Immature natural killer cell (primary cell): ENCODE measurements around the gene SSH3. TPM values are rescaled to one million over a fixed set of nuclear protein-coding genes. Genes with fewer than 3 reads are reported as not detected.
"Not testable (repeated sequence)": the region's sequence is repeated elsewhere in the genome, so short reads cannot be mapped to it uniquely, and the experiment has no call there.

Experiments used
- DNase-seq, 3 donors: peaks; one replicate each; pipeline ENCODE4 v3.0.0; 2022; ENCODE audit warnings: mixed read lengths in 1 of 3
- H3K27ac Mint-ChIP-seq, 6 donors: one replicate each; pipeline ENCODE4 v1.8.0; 2020; ENCODE audit warnings: mixed read lengths in 6 of 6, mild to moderate bottlenecking in 5 of 6, inconsistent platforms in 4 of 6, moderate library complexity in 3 of 6
- H3K27me3 Mint-ChIP-seq, 3 donors: one replicate each; pipeline ENCODE4 v1.8.0; 2020 to 2021; ENCODE audit warnings: low read depth in 3 of 3, mild to moderate bottlenecking in 3 of 3, mixed read lengths in 3 of 3, moderate library complexity in 3 of 3, inconsistent platforms in 1 of 3
- H3K36me3 Mint-ChIP-seq, 3 donors: one replicate each; pipeline ENCODE4 v1.8.0; 2020; ENCODE audit warnings: mixed read lengths in 3 of 3, inconsistent platforms in 2 of 3, mild to moderate bottlenecking in 2 of 3
- H3K4me1 Mint-ChIP-seq, 2 donors: one replicate each; pipeline ENCODE4 v1.8.0; 2020; ENCODE audit warnings: inconsistent platforms in 2 of 2, mild to moderate bottlenecking in 2 of 2, mixed read lengths in 2 of 2, moderate library complexity in 1 of 2
- H3K4me3 Mint-ChIP-seq, 5 donors: one replicate each; pipeline ENCODE4 v1.8.0; 2020; ENCODE audit warnings: mild to moderate bottlenecking in 5 of 5, mixed read lengths in 5 of 5, inconsistent platforms in 3 of 5, moderate library complexity in 3 of 5
- H3K9me3 Mint-ChIP-seq, 6 donors: one replicate each; pipeline ENCODE4 v1.8.0; 2020; ENCODE audit warnings: mild to moderate bottlenecking in 6 of 6, mixed read lengths in 6 of 6, inconsistent platforms in 4 of 6, moderate library complexity in 3 of 6
- polyA plus RNA-seq, 3 donors: library from polyadenylated mRNA; unstranded; fragments of 300-500 nt; fragmentation: Illumina TruSeq; gene quantifications; one replicate each; pipeline ENCODE4 v1.2.3, GENCODE V29; 2021

The SSH3 gene
- polyA plus RNA-seq, 3 donors from 2014 or later, result 1.1 to 4.8 (median 2.3) TPM

DNA sequence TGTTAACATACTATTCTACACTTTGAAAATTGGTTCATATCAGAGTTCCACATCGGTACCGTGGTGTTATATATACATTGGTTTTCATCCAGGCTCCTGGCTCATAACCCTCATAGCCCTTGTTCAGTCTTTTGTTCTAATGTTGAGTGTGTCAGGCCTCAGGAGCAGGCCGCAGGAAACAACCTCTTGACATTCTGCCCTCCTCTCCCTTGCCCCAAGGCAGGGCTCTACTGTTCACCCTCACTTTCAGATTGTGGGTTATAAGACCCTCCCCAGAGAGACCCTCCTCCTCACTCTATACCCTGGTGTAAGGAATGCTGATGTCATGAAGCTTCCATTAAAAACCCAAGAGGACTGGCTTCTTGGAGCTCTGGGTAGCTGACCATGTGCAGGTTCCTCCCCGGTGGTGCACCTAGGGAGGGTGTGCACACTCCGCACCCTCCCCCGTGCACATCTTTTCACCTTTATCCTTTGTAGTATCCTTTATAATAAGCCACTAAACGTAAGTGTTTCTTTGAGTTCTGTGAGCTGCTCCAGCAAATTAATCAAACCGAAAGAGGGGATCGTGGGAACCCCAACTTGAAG is 12.1 kb downstream of the SSH3 start:
- Mint-ChIP-seq H3K9me3 (peaks cover 0 to 3% (median 0%) of the 10 kb centered on the region in 6 donors), H3K4me1 (peaks cover 21 to 31% of the 10 kb centered on the region in 2 donors), H3K4me3 (peak overlapping the region; percentile 21 to 55 (median 44)), H3K36me3 (no peaks in the 10 kb centered on the region), H3K27me3 (peaks cover 8 to 17% (median 9%) of the 10 kb centered on the region in 3 donors), H3K27ac (peak overlapping the region in 2 of 6 donors; percentile 34 to 72)
- no peak for DNase-seq

DNA sequence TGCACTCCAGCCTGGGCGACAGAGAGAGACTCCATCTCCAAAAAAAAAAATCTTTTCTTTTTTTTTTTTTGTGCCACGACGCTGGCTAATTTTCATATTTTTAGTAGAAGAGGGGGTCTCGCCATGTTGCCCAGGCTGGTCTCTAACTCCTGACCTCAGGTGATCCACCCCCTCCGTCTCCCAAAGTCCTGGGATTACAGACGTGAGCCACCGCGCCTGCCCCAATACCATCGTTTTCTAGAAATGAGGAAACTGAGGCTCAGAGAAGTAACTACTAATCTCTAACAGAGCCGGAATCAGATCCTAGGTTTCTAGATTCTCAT is 13.5 kb downstream of the SSH3 start:
- no peak for DNase-seq

DNA sequence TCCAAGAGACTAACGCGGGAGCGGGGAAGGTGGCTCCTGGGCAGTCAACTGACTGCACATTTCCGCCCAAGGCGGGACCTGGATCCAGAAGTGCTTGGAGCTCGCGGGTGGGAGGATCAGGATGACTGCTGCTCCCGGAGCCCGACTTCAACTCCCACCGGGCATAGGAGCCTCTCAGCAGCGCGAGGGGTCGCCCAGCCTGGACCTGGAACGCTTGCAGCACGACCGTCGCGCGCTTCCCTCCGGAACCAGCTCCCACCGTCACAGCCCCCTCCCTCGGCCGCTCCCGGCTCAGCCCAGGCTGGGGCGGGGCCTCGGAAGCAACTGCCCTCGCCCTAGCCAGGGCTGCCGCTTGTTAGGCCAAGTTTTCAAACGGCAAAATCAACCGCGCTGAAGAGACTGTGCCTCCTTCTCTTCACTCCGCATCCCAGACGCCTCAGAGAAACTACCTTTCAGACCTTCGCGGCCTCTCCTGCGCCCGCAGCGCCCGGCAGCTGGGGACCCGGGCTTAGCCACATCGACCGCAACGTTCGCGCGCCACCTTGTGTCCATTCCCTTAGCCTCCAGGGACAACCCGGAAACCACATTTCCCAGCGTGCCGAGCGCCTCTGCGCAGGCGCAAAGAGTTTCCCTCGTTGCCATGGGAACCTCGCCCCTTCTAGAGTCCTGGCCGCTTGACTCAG is 14.0 kb downstream of the SSH3 start:
- H3K27me3 Mint-ChIP-seq, result peaks cover 8 to 17% (median 9%) of the 10 kb centered on the region in 3 donors
- H3K36me3 Mint-ChIP-seq, result no peaks in the 10 kb centered on the region
- peak; percentile 98 to 99 (median 98) for DNase-seq
- peaks cover 18 to 29% of the 10 kb centered on the region in 2 donors for H3K4me1 Mint-ChIP-seq
- peak overlapping the region; percentile 85 to 98 (median 94) for H3K27ac Mint-ChIP-seq
- peak overlapping the region; percentile 91 to 99 (median 96) for H3K4me3 Mint-ChIP-seq
- peaks cover 0 to 3% (median 0%) of the 10 kb centered on the region in 6 donors for H3K9me3 Mint-ChIP-seq

More for the DNA sequence above, 13.5 kb downstream of the SSH3 start:
- H3K4me1 Mint-ChIP-seq, result peaks cover 19 to 31% of the 10 kb centered on the region in 2 donors
- H3K27me3 Mint-ChIP-seq, result peaks cover 8 to 17% (median 9%) of the 10 kb centered on the region in 3 donors
- H3K4me3 Mint-ChIP-seq, result peak overlapping the region; percentile 91 to 99 (median 96)
- H3K9me3 Mint-ChIP-seq, result peaks cover 0 to 3% (median 0%) of the 10 kb centered on the region in 6 donors
- H3K27ac Mint-ChIP-seq, result peak overlapping the region; percentile 19 to 97 (median 88)
- no peaks in the 10 kb centered on the region for H3K36me3 Mint-ChIP-seq

GRCh38 chr11:67317888-67318555 is 14.7 kb downstream of the SSH3 start:
- H3K4me1 Mint-ChIP-seq, result peaks cover 13 to 23% of the 10 kb centered on the region in 2 donors
- peak overlapping the region; percentile 91 to 99 (median 96) for H3K4me3 Mint-ChIP-seq
- no peaks in the 10 kb centered on the region for H3K36me3 Mint-ChIP-seq
- peak overlapping the region; percentile 85 to 98 (median 94) for H3K27ac Mint-ChIP-seq
- peaks cover 8 to 17% (median 9%) of the 10 kb centered on the region in 3 donors for H3K27me3 Mint-ChIP-seq
- peaks cover 0 to 3% (median 0%) of the 10 kb centered on the region in 6 donors for H3K9me3 Mint-ChIP-seq
- no peak for DNase-seq

DNA sequence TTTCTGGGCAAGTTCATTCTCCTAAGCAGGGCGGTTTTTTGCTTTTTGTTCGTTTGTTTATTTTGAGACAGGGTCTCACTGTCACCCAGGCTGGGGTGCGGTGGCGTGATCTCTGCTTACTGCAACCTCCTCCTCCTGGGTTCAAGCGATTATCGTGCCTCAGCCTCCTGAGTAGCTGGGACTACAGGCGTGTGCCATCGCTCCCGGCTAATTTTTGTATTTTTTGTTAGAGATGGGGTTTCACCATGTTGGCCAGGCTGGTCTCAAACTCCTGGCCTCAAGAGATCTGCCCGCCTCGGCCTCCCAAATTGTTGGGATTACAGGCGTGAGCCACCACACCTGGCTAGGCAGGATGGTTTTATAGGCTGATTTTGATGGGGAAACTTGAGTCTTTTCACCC is 15.5 kb downstream of the SSH3 start:
- not testable (repeated sequence) for DNase-seq, H3K9me3 Mint-ChIP-seq, H3K36me3 Mint-ChIP-seq
- Mint-ChIP-seq H3K27me3 (peaks cover 8 to 17% (median 9%) of the 10 kb centered on the region in 3 donors), H3K4me3 (peak overlapping the region in 4 of 5 donors; percentile 60 to 91 (median 66)), H3K4me1 (peaks cover 10 to 18% of the 10 kb centered on the region in 2 donors), H3K27ac (peak overlapping the region in 2 of 6 donors; percentile 36 to 71)

DNA sequence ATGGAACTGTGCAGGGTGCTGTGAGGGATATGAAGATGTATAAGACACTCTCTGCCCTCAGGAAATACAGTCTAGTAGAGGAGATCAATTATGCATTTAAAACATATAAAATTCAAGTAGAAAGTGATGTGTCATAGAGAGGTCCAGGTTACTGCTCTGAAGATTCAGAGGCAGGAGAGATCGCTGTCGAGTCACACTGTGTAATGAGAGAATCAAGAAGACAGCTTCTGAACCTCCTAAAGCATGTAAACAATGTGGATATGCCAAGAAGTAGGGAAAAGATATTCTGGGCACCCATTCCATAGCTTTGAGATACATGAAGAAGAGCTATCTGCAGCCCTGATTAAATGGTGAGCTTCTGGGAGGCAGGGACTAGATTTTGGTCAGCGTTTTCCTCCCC is 16.7 kb downstream of the SSH3 start:
- no peak overlapping the region for H3K4me3 Mint-ChIP-seq
- no peaks in the 10 kb centered on the region for H3K36me3 Mint-ChIP-seq
- peaks cover 8 to 14% (median 8%) of the 10 kb centered on the region in 3 donors for H3K27me3 Mint-ChIP-seq
- no peak overlapping the region for H3K27ac Mint-ChIP-seq
- DNase-seq, result no peak
- H3K9me3 Mint-ChIP-seq, result peaks cover 0 to 3% (median 0%) of the 10 kb centered on the region in 6 donors
- peaks cover 10 to 18% of the 10 kb centered on the region in 2 donors for H3K4me1 Mint-ChIP-seq

DNA sequence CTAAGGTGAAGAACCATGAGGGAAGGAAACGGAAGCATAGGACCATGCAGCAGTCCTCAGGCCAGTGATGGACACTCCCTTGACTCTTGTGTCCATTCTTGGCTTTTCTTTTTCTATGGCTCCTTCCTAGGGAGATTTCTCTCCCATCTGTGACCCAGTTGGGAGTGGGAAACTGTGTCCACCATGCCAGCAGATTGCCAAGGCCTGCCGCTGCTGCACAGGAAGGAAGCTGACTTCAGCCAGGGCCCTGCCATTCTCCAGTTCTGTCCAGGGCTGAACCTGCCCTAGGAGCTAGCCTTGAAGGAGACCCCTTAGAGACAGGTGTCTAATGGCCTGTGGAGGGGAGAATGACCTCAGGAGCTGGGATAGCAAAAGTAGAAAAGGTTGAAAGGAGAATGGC is 17.4 kb downstream of the SSH3 start:
- peaks cover 0 to 3% (median 0%) of the 10 kb centered on the region in 6 donors for H3K9me3 Mint-ChIP-seq
- H3K27ac Mint-ChIP-seq, result no peak overlapping the region
- H3K27me3 Mint-ChIP-seq, result peaks cover 8 to 14% (median 9%) of the 10 kb centered on the region in 3 donors
- H3K36me3 Mint-ChIP-seq, result no peaks in the 10 kb centered on the region
- no peak overlapping the region for H3K4me3 Mint-ChIP-seq
- H3K4me1 Mint-ChIP-seq, result peaks cover 10 to 18% of the 10 kb centered on the region in 2 donors
- no peak for DNase-seq

GRCh38 chr11:67321313-67321871 is 18.1 kb downstream of the SSH3 start:
- Mint-ChIP-seq H3K27me3 (peaks cover 8 to 14% (median 9%) of the 10 kb centered on the region in 3 donors), H3K27ac (no peak overlapping the region), H3K9me3 (peaks cover 0 to 3% (median 0%) of the 10 kb centered on the region in 6 donors), H3K36me3 (no peaks in the 10 kb centered on the region), H3K4me1 (peaks cover 10 to 18% of the 10 kb centered on the region in 2 donors), H3K4me3 (no peak overlapping the region)
- DNase-seq, result no peak

- Mint-ChIP-seq H3K27me3 (peaks cover 8 to 14% (median 9%) of the 10 kb centered on the region in 3 donors), H3K4me1 (peaks cover 7 to 15% of the 10 kb centered on the region in 2 donors), H3K4me3 (no peak overlapping the region), H3K27ac (no peak overlapping the region), H3K36me3 (no peaks in the 10 kb centered on the region), H3K9me3 (peaks cover 0 to 3% (median 0%) of the 10 kb centered on the region in 6 donors)
- no peak for DNase-seq
These were observed 18.7 kb downstream of the SSH3 start for GRCh38 chr11:67322049-67322448.

DNA sequence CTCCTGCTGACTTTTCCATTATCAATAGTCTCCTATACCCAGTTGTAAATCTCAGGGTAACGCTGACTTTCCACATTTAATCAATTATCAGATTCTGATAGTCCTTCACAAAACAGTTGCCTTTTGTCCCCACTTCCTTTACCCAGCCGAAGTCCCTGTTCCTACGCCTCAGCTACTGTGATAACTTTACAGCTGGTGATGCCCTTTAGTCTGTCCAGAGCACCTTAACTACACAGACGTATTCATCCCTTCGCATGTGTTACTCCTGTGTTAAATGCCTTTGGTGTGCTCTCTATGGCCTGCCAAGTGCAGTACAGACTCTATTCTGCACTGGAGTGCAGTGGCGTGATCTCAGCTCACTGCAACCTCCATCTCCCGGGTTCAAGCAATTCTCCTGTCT is 20.2 kb downstream of the SSH3 start:
- no peaks in the 10 kb centered on the region for H3K9me3 Mint-ChIP-seq

DNA sequence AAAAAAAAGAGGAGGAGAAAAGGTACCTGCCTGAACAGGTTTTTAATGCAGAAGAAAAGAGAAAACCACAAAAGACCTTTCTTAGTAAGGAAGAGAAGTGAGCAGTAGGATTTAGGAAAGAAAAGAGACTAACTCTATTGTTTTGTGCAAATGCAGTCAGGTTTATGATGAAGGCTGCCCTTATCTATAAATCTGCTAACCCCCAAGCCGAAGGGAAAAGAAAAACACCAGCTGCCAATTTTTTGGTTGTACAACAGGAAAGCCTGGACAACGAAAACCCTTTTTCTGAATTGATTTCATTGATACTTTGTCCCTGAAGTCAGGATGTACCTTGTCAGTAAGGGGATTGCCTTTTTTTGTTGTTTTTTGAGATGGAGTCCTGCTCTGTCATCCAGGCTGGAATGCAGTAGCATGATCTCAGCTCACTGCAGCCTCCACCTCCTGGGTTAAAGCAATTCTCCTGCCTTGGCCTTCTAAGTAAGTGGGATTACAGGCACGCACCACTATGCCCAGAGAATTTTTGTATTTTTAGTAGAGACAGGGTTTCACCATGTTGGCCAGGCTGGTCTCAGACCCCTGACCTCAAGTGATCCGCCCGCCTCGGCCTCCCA is 28.9 kb downstream of the SSH3 start:
- no peak overlapping the region for H3K27ac Mint-ChIP-seq
- DNase-seq, result no peak
- H3K4me3 Mint-ChIP-seq, result no peak overlapping the region

More for the DNA sequence above, 20.2 kb downstream of the SSH3 start:
- H3K27me3 Mint-ChIP-seq, result peaks cover 0 to 4% (median 4%) of the 10 kb centered on the region in 3 donors
- no peak for DNase-seq
- H3K4me3 Mint-ChIP-seq, result no peak overlapping the region
- no peak overlapping the region for H3K27ac Mint-ChIP-seq
- H3K36me3 Mint-ChIP-seq, result no peaks in the 10 kb centered on the region
- peaks cover 0 to 2% of the 10 kb centered on the region in 2 donors for H3K4me1 Mint-ChIP-seq

DNA sequence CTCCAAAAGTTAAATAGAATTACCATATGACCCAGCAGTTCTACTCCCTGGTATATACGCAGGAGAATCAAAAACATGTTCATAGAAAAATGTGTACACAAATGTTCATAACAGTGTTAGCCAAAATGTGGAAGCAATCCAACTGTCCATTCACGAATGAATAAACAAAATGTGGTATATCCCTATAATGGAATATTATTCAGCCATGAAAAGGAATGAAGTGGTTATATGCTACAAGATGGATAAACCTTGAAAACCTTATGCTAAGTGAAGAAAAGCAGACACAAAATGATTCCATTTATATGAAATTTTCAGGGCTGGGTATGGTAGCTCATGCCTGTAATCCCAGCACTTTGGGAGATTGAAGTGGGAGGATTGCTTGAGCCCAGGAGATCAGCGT is 33.9 kb downstream of the SSH3 start:
- H3K4me1 Mint-ChIP-seq, result no peaks in the 10 kb centered on the region
- H3K27me3 Mint-ChIP-seq, result peaks cover 0 to 1% (median 0%) of the 10 kb centered on the region in 3 donors
- no peaks in the 10 kb centered on the region for H3K9me3 Mint-ChIP-seq
- no peak overlapping the region for H3K4me3 Mint-ChIP-seq
- H3K27ac Mint-ChIP-seq, result no peak overlapping the region
- H3K36me3 Mint-ChIP-seq, result no peaks in the 10 kb centered on the region
- no peak for DNase-seq

More for the DNA sequence above, 28.9 kb downstream of the SSH3 start:
- Mint-ChIP-seq H3K27me3 (peaks cover 0 to 5% (median 1%) of the 10 kb centered on the region in 3 donors), H3K9me3 (no peaks in the 10 kb centered on the region), H3K36me3 (no peaks in the 10 kb centered on the region), H3K4me1 (no peaks in the 10 kb centered on the region)

DNA sequence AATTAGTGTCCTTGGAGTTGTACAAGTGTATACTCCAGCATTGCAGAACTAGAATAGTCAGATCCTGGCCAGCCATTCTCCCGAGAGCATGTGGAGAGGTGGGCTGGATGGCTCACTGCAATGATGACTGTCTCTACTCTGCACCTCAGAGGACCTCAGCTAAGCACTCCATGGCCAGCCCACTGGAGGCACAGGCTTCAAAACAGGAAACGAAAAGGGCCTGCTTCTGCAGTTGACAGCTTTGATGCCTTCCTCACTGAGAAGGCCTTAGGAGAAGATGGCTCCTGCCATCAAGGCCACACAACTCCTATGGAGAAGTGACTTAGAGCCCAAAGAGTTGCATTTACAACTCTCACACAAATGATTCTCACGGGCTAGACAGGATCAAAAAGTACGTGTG is 40.9 kb downstream of the SSH3 start:
- Mint-ChIP-seq H3K27me3 (peaks cover 0 to 1% (median 1%) of the 10 kb centered on the region in 3 donors), H3K9me3 (no peaks in the 10 kb centered on the region), H3K27ac (no peak overlapping the region), H3K4me1 (no peaks in the 10 kb centered on the region), H3K4me3 (no peak overlapping the region), H3K36me3 (no peaks in the 10 kb centered on the region)
- no peak for DNase-seq
